B cell (primary cell): ENCODE results near the gene ALG2. TPM values are rescaled to one million over a fixed set of nuclear protein-coding genes. Genes with fewer than 3 reads are reported as not detected.

Experiments
- ATAC-seq: fragments of 200-7000 bp; cut with Tn5 transposase; one replicate; pipeline ENCODE4 v1.10.0; 2021; ENCODE audit warnings: low read depth, mild to moderate bottlenecking, moderate number of reproducible peaks, moderate library complexity
- CTCF ChIA-PET: fragments of 350-600 bp; sonication (Branson Sonifier 250); formaldehyde crosslinking; loops from one replicate; lab custom pipeline; 2021; ENCODE audit warnings: antibody characterized with exemption, inconsistent platforms; lab: Charles Lee
- POLR2A ChIA-PET: fragments of 350-600 bp; sonication (Branson Sonifier 250); formaldehyde crosslinking; loops from one replicate; lab custom pipeline; 2021; ENCODE audit warnings: antibody characterized with exemption; lab: Charles Lee
- DNase-seq: peaks from one replicate; pipeline ENCODE4 v3.0.0; 2013
- H2AFZ ChIP-seq: 2 replicates; pipeline ENCODE4 v1.6.1; 2012; ENCODE audit warnings: mild to moderate bottlenecking, low read depth, low read length; ENCODE audit not compliant: insufficient read depth, poor library complexity, severe bottlenecking
- H3K27ac ChIP-seq, 2 donors: 1 replicate in 1 of 2; 2 replicates in 1 of 2; pipeline ENCODE4 v1.5.1; 2012 to 2013; ENCODE audit warnings: low read length in 2 of 2, mild to moderate bottlenecking in 2 of 2, moderate library complexity in 1 of 2
- H3K27me3 ChIP-seq, 4 experiments: fragments of 200-600 bp in 1 of 4; sonication (generic) in 1 of 4; replicated peaks in 1 of 4; 1 replicate in 2 of 4; 2 replicates in 2 of 4; pipeline versions ENCODE4 v1.6.1 to v1.7.0; 2013 to 2016; ENCODE audit warnings: low read length in 3 of 4, mild to moderate bottlenecking in 2 of 4, mixed read lengths in 1 of 4, moderate library complexity in 1 of 4; ENCODE audit not compliant: insufficient read depth in 4 of 4, control insufficient read depth in 3 of 4; ENCODE audit errors: control extremely low read depth in 1 of 4
- H3K36me3 ChIP-seq, 2 experiments: replicated peaks in 1 of 2; 1 replicate in 1 of 2; 2 replicates in 1 of 2; pipeline versions ENCODE4 v1.6.1 to v1.7.1; 2013; ENCODE audit warnings: low read length in 1 of 2; ENCODE audit not compliant: insufficient read depth in 2 of 2, control insufficient read depth in 1 of 2; ENCODE audit errors: control extremely low read depth in 1 of 2, extremely low read depth in 1 of 2
- H3K4me1 ChIP-seq, 2 donors: fragments of 200-600 bp in 1 of 2; sonication (generic) in 1 of 2; 1 replicate in 1 of 2; 2 replicates in 1 of 2; pipeline versions ENCODE4 v1.5.1 to v1.6.1; 2013 to 2017; ENCODE audit warnings: low read length in 2 of 2; ENCODE audit not compliant: control insufficient read depth in 2 of 2, insufficient read depth in 2 of 2
- H3K4me2 ChIP-seq: replicated peaks from 2 replicates; pipeline ENCODE3; 2012; ENCODE audit warnings: mild to moderate bottlenecking, low read depth, low read length; ENCODE audit not compliant: poor library complexity, severe bottlenecking
- H3K4me3 ChIP-seq, 5 experiments: fragments of 200-600 bp in 1 of 5; sonication (generic) in 1 of 5; 1 replicate in 3 of 5; 2 replicates in 2 of 5; pipeline versions ENCODE4 v1.5.1 to v1.7.0; 2011 to 2016; ENCODE audit warnings: low read length in 4 of 5, mild to moderate bottlenecking in 4 of 5, low read depth in 2 of 5, control low read depth in 1 of 5, moderate library complexity in 1 of 5; ENCODE audit not compliant: insufficient read depth in 1 of 5; ENCODE audit errors: control extremely low read depth in 1 of 5, extremely low read depth in 1 of 5
- H3K79me2 ChIP-seq: fragments of 200-600 bp; sonication (generic); one replicate; pipeline ENCODE4 v1.6.0; 2016; ENCODE audit warnings: low read length; ENCODE audit not compliant: control insufficient read depth, insufficient read depth
- H3K9ac ChIP-seq: fragments of 200-600 bp; sonication (generic); 2 replicates; pipeline ENCODE4 v1.6.1; 2017; ENCODE audit warnings: mild to moderate bottlenecking, low read length, moderate library complexity
- H3K9me3 ChIP-seq, 3 donors: one replicate each; pipeline versions ENCODE4 v1.6.1 to v1.7.1; 2013; ENCODE audit warnings: low read length in 2 of 3; ENCODE audit not compliant: control insufficient read depth in 2 of 3, insufficient read depth in 1 of 3; ENCODE audit errors: control extremely low read depth in 1 of 3
- H4K20me1 ChIP-seq: 2 replicates; pipeline ENCODE4 v1.6.0; 2012; ENCODE audit warnings: mild to moderate bottlenecking, low read length; ENCODE audit not compliant: insufficient read depth, control insufficient read depth, poor library complexity, severe bottlenecking
- H3K27ac Mint-ChIP-seq: one replicate; pipeline ENCODE4 v1.8.0; 2021; ENCODE audit warnings: mixed read lengths
- H3K27me3 Mint-ChIP-seq: one replicate; pipeline ENCODE4 v1.8.0; 2021; ENCODE audit warnings: mixed read lengths
- H3K4me1 Mint-ChIP-seq: one replicate; pipeline ENCODE4 v1.8.0; 2021; ENCODE audit warnings: mixed read lengths
- H3K4me3 Mint-ChIP-seq: one replicate; pipeline ENCODE4 v1.8.0; 2021; ENCODE audit warnings: mixed read lengths
- H3K9me3 Mint-ChIP-seq: one replicate; pipeline ENCODE4 v1.8.0; 2022; ENCODE audit warnings: mixed read lengths; ENCODE audit not compliant: insufficient read depth
- CTCF ChIP-seq: fragments of 200-600 bp; IDR thresholded peaks from one replicate; pipeline ENCODE4 v1.8.0; 2022; ENCODE audit warnings: antibody characterized with exemption, mild to moderate bottlenecking
- EZH2 ChIP-seq: IDR thresholded peaks from 2 replicates; pipeline ENCODE4 v1.6.1; 2012; ENCODE audit warnings: borderline replicate concordance, low read depth, mild to moderate bottlenecking, moderate library complexity, low read length; ENCODE audit not compliant: insufficient read depth, poor library complexity, severe bottlenecking
- WGBS: methylation state at CpG from one replicate; pipeline ENCODE4 v1.1.5; 2013; ENCODE audit warnings: missing lambda C conversion rate; ENCODE audit not compliant: insufficient coverage; 5-methylcytosine and 5-hydroxymethylcytosine counted together
- intact Hi-C: fragments of 100-400 bp; cut with micrococcal nuclease; formaldehyde crosslinking; loops from one replicate; pipeline ENCODE4 v1.10.0; 2022
- polyA minus RNA-seq: library from RNA; depleted of rRNA, polyadenylated mRNA; stranded (reverse); fragments of >200 nt; gene quantifications from 2 replicates; pipeline ENCODE4 v1.2.3, GENCODE V29; 2012
- polyA plus RNA-seq: library from polyadenylated mRNA; depleted of rRNA; stranded (reverse); fragments of >200 nt; gene quantifications from 2 replicates; pipeline ENCODE4 v1.2.3, GENCODE V29; 2012
- total RNA-seq, 2 donors: library from RNA; stranded (reverse); fragments of 120-200 nt in 1 of 2; gene quantifications; 1 replicate in 1 of 2; 2 replicates in 1 of 2; pipeline versions ENCODE4 v1.2.3 to v1.2.4, GENCODE V29; 2013 to 2022

ALG2 gene
- total RNA-seq (42.6 and 46.3 TPM in 2 replicates), polyA plus RNA-seq (14.3 and 21.5 TPM in 2 replicates), polyA minus RNA-seq (27.1 and 29.4 TPM in 2 replicates)
- total RNA-seq (2013) = 25.3 TPM

DNA sequence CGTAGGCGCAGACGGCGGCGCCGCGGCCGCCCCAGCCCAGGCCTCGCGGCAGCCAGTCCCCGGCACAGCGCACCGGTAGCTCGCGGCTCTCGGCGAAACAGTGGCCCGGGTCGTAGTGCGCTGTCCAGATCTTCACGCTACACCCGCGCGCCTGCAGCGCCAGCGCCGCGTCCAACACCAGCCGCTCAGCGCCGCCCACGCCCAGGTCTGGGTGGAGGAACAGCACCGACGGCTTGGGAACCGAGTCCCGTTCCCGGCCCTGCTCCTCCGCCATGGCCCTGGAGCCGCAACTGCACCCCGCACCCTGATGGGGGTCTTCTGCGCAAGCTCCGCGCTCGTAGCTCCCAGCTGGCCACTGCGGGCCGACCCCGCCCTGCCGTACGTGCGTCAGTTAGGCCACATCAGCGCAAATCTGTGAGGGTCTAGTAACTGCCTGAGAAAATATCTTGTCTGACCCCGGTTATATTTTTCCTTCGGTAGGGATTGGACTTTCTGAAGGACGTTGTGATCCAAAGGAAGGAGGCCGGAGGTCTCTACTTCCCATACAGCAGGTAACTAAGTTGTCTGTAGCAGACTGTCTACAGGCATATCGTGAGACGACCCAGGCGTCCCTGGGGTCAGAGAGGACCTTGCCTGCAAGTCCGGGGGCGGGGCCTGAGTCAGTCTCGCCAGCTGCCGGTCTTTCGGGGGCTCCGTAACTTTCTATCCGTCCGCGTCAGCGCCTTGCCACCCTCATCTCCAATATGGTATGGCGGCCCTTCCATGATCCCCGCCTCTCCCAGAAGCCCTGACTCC lies at the start of gene ALG2, which contains the start of gene SEC61B:
Gene ALG2 (minus strand): TSS at position 322 of the 795 bp plus-strand sequence. CDS start 48 bp downstream, at position 274.
Gene SEC61B (plus strand): TSS at position 662 of the 795 bp plus-strand sequence. CDS start 82 bp downstream, at position 744.
- Histone ChIP-seq H3K4me2 (peak within 1 kb of the TSS; percentile 86), H3K9ac (peak within 1 kb of the TSS; percentile 95), H3K27me3 (no peaks in the 10 kb centered on the region), H3K27ac (peak within 1 kb of the TSS; percentile 98 to 99), H4K20me1 (peaks cover 64% of the 10 kb centered on the region), H3K9me3 (no peaks in the 10 kb centered on the region), H3K36me3 (peaks cover 6 to 20% of the 10 kb centered on the region in 2 experiments), H3K4me3 (peak within 1 kb of the TSS; percentile 88 to 96 (median 90)), H3K4me1 (peaks cover 30 to 43% of the 10 kb centered on the region in 2 donors), H3K79me2 (peaks cover 92% of the 10 kb centered on the region), H2AFZ (peak within 1 kb of the TSS; percentile 85)
- under 1% methylated on average over 70 of the region's 70 CpGs for WGBS
- TF ChIP-seq CTCF (no peak), EZH2 (no peak)
- Mint-ChIP-seq H3K4me1 (peaks cover 77% of the 10 kb centered on the region), H3K27ac (peak within 1 kb of the TSS; percentile 100), H3K9me3 (no peaks in the 10 kb centered on the region), H3K27me3 (no peaks in the 10 kb centered on the region), H3K4me3 (peak within 1 kb of the TSS; percentile 95)
- POLR2A ChIA-PET = interaction anchor here (0.6 to 1.8 kb wide), 8 partner anchors 9 to 597 kb away, joined by 3 to 7 read pairs (median 4); no protein-coding TSS in a partner anchor
- CTCF ChIA-PET = interaction anchor here (1.0 to 5.3 kb wide), 10 partner anchors 11 to 806 kb away, joined by 3 to 62 read pairs (median 6); partner anchors contain the start of gene NR4A3
- intact Hi-C loops = loop anchor here (1.0 to 10.0 kb wide), 6 partner anchors 14 to 1130 kb away; partner anchors contain the start of genes INVS and TEX10
- ATAC-seq = peak; percentile 89
- peak; percentile 98 for DNase-seq
